ENCODE data around the gene AKTIP.
"Not testable (repeated sequence)": the region's sequence is repeated elsewhere in the genome, so short reads cannot be mapped to it uniquely, and the experiment has no call there.

Gene AKTIP

DNA sequence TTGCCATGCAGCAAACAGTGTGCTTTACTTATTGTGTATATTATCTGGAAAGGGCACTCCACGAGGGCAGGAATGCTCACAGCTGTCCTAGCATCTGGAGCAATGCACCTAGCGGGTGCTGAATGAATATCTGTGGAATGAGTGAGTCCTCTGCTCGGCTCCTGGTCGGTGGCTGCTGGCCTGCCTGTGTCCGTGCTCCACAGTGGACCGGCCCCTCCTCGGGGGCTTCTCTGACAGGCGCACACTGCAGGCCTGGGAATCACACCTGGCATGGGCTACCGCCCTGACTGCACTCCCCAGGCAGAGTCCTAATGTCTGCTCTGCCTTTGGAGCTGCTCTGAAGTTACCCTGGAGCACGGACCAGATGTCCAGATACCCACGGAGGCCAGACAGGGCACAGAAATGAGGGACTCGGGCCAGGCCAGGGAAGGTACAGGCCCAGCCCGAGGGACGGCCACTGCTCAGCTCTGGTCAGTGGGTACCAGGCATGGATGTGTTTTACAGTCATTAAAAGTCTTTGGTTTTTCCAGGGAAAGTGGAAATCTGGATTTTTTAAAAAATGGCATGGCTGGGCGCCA lies 21.1 kb upstream of the AKTIP start:
- Mint-ChIP-seq H3K27me3 (no peaks in the 10 kb centered on the region), H3K4me3 (no peak overlapping the region), H3K36me3 (ENCODE audit: low read depth) (no peaks in the 10 kb centered on the region), H3K9me3 (no peaks in the 10 kb centered on the region), H3K27ac (no peak overlapping the region), H3K4me1 (peaks cover 16% of the 10 kb centered on the region)
- ATAC-seq (no peak), DNase-seq (no peak)

- no peak for DNase-seq
- H3K4me3 Mint-ChIP-seq = no peak overlapping the region
- no peak overlapping the region for H3K27ac Mint-ChIP-seq
- H3K36me3 Mint-ChIP-seq (ENCODE audit: low read depth) = no peaks in the 10 kb centered on the region
- H3K9me3 Mint-ChIP-seq = no peaks in the 10 kb centered on the region
- no peak for ATAC-seq
- peaks cover 24% of the 10 kb centered on the region for H3K4me1 Mint-ChIP-seq
- H3K27me3 Mint-ChIP-seq = no peaks in the 10 kb centered on the region
Measured at GRCh38 chr16:53523126-53523804, 20.3 kb upstream of the AKTIP start.

- peaks cover 45% of the 10 kb centered on the region for H3K4me1 Mint-ChIP-seq
- DNase-seq (no peak), ATAC-seq (peak; percentile 11)
- H3K9me3 Mint-ChIP-seq = no peaks in the 10 kb centered on the region
- no peaks in the 10 kb centered on the region for H3K27me3 Mint-ChIP-seq
- no peaks in the 10 kb centered on the region for H3K36me3 Mint-ChIP-seq (ENCODE audit: low read depth)
- peak overlapping the region; percentile 96 for H3K27ac Mint-ChIP-seq
- peak overlapping the region; percentile 72 for H3K4me3 Mint-ChIP-seq
Measured at GRCh38 chr16:53519417-53520091, 16.5 kb upstream of the AKTIP start.

- Mint-ChIP-seq H3K9me3 (no peaks in the 10 kb centered on the region), H3K27me3 (no peaks in the 10 kb centered on the region), H3K36me3 (ENCODE audit: low read depth) (peaks cover 3% of the 10 kb centered on the region), H3K27ac (peak overlapping the region; percentile 96), H3K4me1 (peaks cover 45% of the 10 kb centered on the region), H3K4me3 (peak overlapping the region; percentile 72)
- DNase-seq = peak; percentile 77
- ATAC-seq = peak; percentile 89
Measured at GRCh38 chr16:53518550-53519416, 15.8 kb upstream of the AKTIP start.

GRCh38 chr16:53517851-53518250 lies 14.8 kb upstream of the AKTIP start:
- no peaks in the 10 kb centered on the region for H3K27me3 Mint-ChIP-seq
- peaks cover 3% of the 10 kb centered on the region for H3K36me3 Mint-ChIP-seq (ENCODE audit: low read depth)
- no peaks in the 10 kb centered on the region for H3K9me3 Mint-ChIP-seq
- H3K27ac Mint-ChIP-seq = no peak overlapping the region
- H3K4me3 Mint-ChIP-seq = peak overlapping the region; percentile 72
- peaks cover 45% of the 10 kb centered on the region for H3K4me1 Mint-ChIP-seq
- ATAC-seq (no peak), DNase-seq (no peak)

GRCh38 chr16:53515811-53516210 lies 12.8 kb upstream of the AKTIP start:
- no peaks in the 10 kb centered on the region for H3K9me3 Mint-ChIP-seq
- no peak overlapping the region for H3K27ac Mint-ChIP-seq
- no peak for DNase-seq
- H3K4me1 Mint-ChIP-seq = peaks cover 46% of the 10 kb centered on the region
- no peaks in the 10 kb centered on the region for H3K27me3 Mint-ChIP-seq
- H3K36me3 Mint-ChIP-seq (ENCODE audit: low read depth) = peaks cover 3% of the 10 kb centered on the region
- ATAC-seq = no peak
- H3K4me3 Mint-ChIP-seq = no peak overlapping the region

GRCh38 chr16:53515259-53515658 lies 12.2 kb upstream of the AKTIP start:
- H3K27me3 Mint-ChIP-seq = no peaks in the 10 kb centered on the region
- H3K4me1 Mint-ChIP-seq = peaks cover 48% of the 10 kb centered on the region
- no peaks in the 10 kb centered on the region for H3K9me3 Mint-ChIP-seq
- H3K4me3 Mint-ChIP-seq = no peak overlapping the region
- no peak overlapping the region for H3K27ac Mint-ChIP-seq
- ATAC-seq (no peak), DNase-seq (no peak)
- peaks cover 3% of the 10 kb centered on the region for H3K36me3 Mint-ChIP-seq (ENCODE audit: low read depth)

DNA sequence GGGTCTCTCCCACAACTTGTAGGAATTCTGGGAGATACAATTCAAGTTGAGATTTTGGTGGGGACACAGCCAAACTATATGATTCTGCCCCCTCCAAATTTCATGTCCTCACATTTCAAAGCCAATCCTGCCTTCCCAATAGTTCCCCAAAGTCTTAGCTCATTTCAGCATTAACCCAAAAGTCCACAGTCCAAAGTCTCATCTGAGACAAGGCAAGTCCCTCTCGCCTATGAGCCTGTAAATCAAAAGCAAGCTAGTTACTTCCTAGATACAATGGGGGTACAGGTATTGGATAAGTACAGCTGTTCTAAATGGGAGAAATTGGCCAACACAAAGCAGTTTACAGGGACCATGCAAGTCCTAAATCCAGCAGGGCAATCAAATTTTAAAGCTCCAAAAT lies 9.8 kb upstream of the AKTIP start:
- DNase-seq; H3K27me3 Mint-ChIP-seq; ATAC-seq; H3K27ac Mint-ChIP-seq; H3K36me3 Mint-ChIP-seq (ENCODE audit: low read depth); H3K9me3 Mint-ChIP-seq; H3K4me3 Mint-ChIP-seq: not testable (repeated sequence)
- peaks cover 24% of the 10 kb centered on the region for H3K4me1 Mint-ChIP-seq

- peaks cover 15% of the 10 kb centered on the region for H3K4me1 Mint-ChIP-seq
- ATAC-seq (no peak), DNase-seq (no peak)
- H3K27me3 Mint-ChIP-seq = no peaks in the 10 kb centered on the region
- no peak overlapping the region for H3K4me3 Mint-ChIP-seq
- no peaks in the 10 kb centered on the region for H3K9me3 Mint-ChIP-seq
- H3K27ac Mint-ChIP-seq = no peak overlapping the region
- peaks cover 3% of the 10 kb centered on the region for H3K36me3 Mint-ChIP-seq (ENCODE audit: low read depth)
Measured at GRCh38 chr16:53511403-53512280, 8.6 kb upstream of the AKTIP start.

DNA sequence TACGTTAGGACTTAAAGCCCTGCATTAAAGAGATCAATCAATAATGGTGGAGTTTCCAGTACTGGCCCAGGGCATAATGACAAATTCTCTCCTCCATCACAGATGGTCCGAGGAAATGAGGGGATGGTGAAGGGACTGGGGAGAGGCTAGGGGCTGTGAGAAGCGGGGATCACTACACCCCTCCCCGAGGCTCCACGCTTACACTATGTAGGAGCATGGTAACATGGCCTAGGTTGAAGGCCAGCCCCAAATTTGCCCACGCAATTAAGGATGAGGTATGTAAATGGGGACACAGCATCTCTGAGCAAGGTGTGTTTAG lies 8.0 kb upstream of the AKTIP start:
- no peak for ATAC-seq
- Mint-ChIP-seq H3K36me3 (ENCODE audit: low read depth) (peaks cover 3% of the 10 kb centered on the region), H3K4me3 (no peak overlapping the region), H3K9me3 (no peaks in the 10 kb centered on the region), H3K27me3 (no peaks in the 10 kb centered on the region), H3K27ac (no peak overlapping the region), H3K4me1 (peaks cover 15% of the 10 kb centered on the region)
- DNase-seq = no peak

DNA sequence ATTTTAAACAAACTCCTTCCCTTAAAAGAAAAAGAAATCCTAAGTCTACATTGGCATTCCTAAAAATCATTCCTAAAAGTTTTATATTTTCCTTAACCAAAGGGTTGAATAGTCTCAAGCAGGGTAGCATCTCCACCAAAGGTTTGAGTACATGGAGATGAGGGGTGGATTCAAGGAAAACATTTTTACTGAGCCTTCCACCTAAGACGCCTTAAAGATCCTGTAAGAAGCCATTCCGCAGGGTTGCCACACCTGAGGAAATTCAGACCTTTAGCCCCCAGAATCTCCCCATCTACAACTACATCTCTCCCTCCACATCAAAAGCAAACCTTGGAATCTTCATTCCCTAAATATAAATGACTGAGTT lies 7.7 kb upstream of the AKTIP start:
- H3K27ac Mint-ChIP-seq = no peak overlapping the region
- DNase-seq (no peak), ATAC-seq (no peak)
- H3K36me3 Mint-ChIP-seq (ENCODE audit: low read depth) = peaks cover 3% of the 10 kb centered on the region
- H3K9me3 Mint-ChIP-seq = no peaks in the 10 kb centered on the region
- H3K4me3 Mint-ChIP-seq = no peak overlapping the region
- peaks cover 12% of the 10 kb centered on the region for H3K4me1 Mint-ChIP-seq
- no peaks in the 10 kb centered on the region for H3K27me3 Mint-ChIP-seq

DNA sequence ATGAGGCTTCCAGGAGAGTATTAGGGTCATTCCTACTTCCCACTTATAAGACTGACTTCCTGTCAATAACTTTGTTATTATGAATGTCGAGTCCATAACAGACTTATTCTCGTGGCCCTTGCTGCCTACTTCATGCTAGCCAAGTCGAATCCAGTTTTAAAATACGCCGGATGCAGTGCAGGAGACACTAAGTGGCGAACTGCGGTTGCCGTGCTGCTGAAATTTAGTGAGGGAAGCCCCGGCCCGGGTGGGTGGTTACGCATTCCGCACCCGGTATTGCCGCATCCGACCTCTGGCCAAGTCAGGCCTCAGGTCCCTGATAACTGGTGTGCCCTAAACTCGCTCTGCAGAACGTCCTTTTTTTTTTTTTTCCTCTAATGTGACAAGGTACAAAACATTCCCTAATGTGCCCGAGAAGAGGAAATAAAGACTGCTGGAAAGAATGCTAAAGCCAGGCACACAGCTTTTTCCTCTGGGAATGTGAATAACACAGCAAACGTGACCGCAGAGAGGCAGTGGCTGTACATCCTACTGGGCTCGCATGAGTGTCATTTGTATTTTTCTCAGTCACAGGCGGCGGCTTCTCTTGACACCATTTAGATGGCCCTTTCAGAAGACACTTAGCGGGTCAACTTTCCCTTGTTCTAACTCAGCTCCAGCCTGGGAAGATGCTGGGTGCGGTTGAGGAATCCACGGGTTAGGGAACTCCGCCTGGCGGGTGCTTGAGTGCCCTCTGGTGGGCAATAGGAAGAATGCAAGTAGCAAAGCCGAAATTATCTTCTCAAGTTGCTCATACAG lies 7.1 kb upstream of the AKTIP start:
- Mint-ChIP-seq H3K27me3 (no peaks in the 10 kb centered on the region), H3K4me1 (peaks cover 12% of the 10 kb centered on the region), H3K36me3 (ENCODE audit: low read depth) (peaks cover 3% of the 10 kb centered on the region), H3K4me3 (no peak overlapping the region), H3K9me3 (no peaks in the 10 kb centered on the region), H3K27ac (no peak overlapping the region)
- ATAC-seq = peak; percentile 17
- peak; percentile 54 for DNase-seq

DNA sequence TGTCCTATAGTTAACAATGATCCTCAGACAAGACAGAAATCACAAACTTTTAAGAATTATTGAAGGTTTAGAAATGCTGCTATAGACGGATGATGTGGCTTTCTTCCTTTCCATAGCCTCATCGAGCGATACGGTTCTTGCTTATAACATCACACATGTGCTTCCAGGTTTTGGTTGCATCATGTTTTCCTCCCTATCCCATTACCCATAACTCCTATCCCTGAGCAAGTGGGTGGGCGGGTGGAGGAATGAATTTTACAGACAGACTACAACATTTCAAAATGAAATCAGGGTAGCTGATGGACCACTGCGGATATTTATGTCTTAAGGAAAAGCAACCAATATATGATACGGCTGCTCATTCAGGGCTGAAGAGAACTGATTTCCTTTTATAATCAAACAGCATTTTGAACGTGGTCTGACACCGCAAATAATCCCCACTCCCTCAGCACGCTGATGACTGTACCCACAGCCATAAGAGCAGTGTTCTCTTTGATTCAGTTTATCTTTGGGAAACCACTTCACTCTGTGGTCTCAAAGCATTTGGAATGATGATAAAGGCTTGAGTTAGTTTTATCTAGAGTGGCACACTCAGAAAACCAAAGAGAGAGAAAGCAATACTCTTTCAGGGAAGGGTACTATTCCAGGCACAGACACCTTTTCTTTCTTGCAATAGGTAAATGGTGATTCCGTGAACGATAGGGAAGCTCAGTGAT lies 4.6 kb upstream of the AKTIP start:
- DNase-seq (no peak), ATAC-seq (no peak)
- Mint-ChIP-seq H3K36me3 (ENCODE audit: low read depth) (no peaks in the 10 kb centered on the region), H3K4me3 (no peak overlapping the region), H3K9me3 (no peaks in the 10 kb centered on the region), H3K27me3 (no peaks in the 10 kb centered on the region), H3K27ac (no peak overlapping the region), H3K4me1 (peaks cover 22% of the 10 kb centered on the region)
